Measurements from ENCODE around the gene CHRM5.

- TF ChIP-seq ZNF274 (IDR thresholded peaks at IDR 0.05; ENCODE audit: low read depth, low read length) (no peak), YY1 (IDR thresholded peaks at IDR 0.05; ENCODE audit: insufficient read depth, insufficient read length) (no peak), SUZ12 (IDR thresholded peaks at IDR 0.05; ENCODE audit: extremely low read depth, insufficient read depth, insufficient read length) (no peak)
These were observed 17.0 kb downstream of the CHRM5 start for GRCh38 chr15:33985287-33985686.
